Activated CD4-positive, alpha-beta T cell treated with anti-CD3 and anti-CD28 coated beads, Interleukin-2, amount 50 U/mL, for 4 hours (primary cell): ENCODE results near the gene LEP.
"Not testable (repeated sequence)": the region's sequence is repeated elsewhere in the genome, so short reads cannot be mapped to it uniquely, and the experiment has no call there.

Experiments
- DNase-seq, 2 experiments: peaks; one replicate each; pipeline ENCODE4 v3.0.0-alpha.2; 2020

Gene LEP

GRCh38 chr7:128211626-128212025 is 29.5 kb upstream of the LEP start:
- no peak for DNase-seq

DNA sequence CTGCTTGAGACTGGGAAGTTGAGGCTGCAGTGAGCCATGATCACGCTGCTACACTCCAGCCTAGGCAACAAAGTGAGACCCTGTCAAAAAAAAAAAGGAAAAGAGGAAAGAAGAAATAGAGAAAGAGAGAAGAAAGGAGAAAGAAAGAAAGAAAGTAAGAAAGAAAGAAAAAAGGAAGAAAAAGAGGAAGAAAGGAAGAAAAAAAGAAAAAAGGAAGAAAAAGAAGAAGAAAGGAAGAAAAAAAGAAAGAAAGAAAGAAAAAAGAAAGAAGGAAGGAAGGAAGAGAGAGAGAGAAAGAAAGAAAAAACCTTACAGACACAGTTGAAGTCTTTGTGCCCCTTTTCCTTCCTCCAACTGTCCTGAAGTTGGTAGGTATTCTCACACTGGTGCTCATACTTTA is 26.6 kb upstream of the LEP start:
- DNase-seq: no peak

GRCh38 chr7:128215281-128215680 is 25.8 kb upstream of the LEP start:
- DNase-seq: no peak

DNA sequence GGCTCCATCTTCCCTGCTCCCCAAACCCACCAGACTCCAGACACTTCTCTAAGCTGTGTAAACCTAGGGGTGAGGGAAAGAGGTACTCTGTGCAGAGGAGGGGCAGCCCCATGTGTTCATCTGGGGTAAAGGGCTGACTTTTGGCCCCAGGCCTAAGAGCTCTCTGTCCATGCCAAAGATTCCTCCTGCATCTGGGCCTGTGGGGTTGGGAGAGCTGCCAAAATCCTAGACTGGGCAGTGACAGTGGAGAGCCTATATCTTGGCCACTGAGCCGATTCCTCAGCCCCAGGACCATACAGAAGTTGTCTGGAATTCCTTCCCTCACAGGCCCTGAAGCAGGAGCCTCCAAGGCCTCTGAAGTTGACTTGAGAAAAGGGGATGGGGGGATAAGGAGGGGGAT is 25.3 kb upstream of the LEP start:
- no peak for DNase-seq

DNA sequence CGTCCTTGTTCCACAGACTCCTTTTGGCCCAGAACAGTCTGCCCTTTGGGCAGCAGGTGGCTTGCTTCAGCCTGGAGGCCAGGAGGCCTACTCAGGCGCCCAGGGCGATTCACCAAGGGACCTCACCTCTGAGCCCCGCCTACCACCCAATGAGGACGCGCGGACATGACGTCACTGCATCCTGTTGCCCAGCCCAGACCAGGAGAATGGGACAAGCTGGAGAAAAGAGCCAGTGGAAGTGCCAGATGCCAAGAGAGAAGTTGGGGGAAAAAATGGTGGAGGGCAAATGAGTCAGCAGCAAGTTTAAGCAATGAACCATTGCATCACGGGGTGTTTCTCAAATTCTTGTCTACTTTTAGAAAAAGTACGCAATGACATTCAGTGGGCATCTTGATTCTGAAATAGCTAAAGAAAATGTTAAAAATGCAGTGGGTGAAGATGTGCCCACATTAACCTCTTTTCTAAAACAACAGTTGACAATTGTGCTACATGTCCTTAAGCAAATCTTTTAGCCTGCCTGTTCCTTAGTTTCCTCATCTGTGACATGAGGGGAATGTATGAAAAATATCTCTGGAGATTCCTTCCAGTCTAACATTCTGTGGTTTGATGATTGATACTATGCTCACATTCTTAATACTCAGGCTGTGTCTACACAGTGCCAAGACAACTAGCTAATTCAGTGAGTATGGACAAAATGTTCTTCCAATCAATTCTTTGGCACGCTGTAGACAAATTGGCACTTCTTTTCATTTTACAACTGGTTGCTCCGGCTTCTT is 23.9 kb upstream of the LEP start:
- no peak for DNase-seq

- no peak for DNase-seq
These were observed 23.0 kb upstream of the LEP start for GRCh38 chr7:128217967-128218652.

GRCh38 chr7:128219636-128220035 is 21.4 kb upstream of the LEP start:
- DNase-seq: no peak

DNA sequence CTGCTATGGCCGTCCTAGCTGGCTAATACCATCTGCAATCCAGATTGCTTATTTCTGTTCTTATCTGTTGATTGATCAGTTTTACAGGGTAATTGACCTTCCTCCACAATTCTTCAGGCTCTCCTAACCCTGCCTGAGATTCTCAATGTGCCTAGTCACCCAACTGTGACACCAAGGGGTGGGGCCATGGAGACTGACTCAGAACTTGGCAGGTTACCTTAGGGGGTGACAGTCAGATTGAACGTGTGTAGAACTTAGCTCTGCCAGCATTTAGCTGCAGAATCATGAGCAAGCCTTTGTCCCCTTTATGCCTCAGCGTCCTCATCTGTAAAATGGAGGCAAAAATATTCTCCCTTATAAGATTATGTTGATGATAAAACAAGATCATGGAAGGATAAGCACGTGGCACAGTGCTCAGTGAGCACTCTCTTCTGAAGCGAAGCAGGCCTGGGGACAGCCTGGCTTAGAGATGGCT is 19.1 kb upstream of the LEP start:
- no peak for DNase-seq

GRCh38 chr7:128226132-128226980 is 14.7 kb upstream of the LEP start:
- DNase-seq: no peak

DNA sequence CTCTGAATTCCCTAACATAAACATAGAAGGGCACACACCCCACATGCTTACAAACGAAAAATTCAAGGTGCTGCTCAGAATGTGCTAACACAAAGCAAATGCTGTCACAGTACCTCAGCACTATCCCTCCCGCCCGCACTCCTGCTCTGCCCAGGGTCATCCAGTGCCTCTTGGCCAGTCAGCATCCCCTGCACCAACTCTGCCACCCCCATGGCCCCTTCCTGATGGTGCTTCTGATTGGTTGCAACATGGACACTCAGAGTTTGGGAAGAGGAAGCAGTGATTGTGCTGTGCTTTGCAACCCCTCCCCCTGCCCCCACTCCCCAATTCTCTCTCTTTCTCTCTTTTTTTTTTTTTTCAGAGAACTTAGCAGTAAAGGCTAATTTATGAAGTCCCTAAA is 13.8 kb upstream of the LEP start:
- no peak for DNase-seq

DNA sequence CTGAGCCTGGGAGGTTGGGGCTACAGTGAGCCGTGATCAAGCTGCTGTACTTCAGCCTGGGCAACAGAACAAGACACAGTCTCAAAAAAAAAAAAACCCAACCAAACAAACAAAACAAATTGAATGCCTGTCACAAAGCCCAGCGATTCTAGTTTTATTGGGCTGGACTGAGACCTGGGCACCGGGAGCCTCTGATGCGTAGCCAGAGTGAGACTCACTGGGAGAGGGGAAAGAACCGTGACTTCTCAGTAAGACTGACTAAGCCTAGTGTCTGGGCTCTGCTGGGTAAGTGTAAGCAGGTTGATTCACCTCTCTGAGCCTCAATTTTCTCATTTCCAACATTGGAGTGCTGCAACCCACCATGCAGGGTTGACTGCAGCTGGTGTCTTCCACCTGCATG is 10.1 kb upstream of the LEP start:
- no peak for DNase-seq

- no peak for DNase-seq
These were observed 9.4 kb upstream of the LEP start for GRCh38 chr7:128231677-128232076.

- no peak for DNase-seq
These were observed 7.6 kb upstream of the LEP start for GRCh38 chr7:128233471-128233870.

DNA sequence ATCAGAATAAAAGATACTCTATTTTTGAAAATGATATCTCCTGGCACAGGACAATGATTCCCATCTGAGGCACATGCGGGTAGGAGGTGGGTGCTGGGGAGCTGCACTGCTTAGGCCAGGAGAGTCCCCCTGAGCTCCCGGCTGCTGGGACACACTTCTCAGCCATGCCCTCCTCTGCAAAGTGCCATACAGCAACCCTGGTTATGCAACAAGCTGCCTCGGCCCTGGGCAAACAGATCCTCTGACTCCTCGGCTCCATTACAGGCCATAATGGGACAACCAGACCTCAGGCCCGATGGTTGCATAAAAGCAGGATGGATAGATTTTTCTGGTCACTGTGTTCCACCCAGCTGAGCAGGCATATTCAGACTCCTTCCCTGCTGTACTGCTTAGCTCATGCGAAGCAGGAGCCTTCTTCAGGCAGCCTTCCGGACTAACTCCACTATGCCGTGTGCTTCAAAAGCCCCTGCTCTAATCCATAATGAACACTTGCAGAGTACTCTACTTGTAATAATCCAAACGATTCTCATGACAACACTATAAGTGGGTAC is 6.5 kb upstream of the LEP start:
- no peak for DNase-seq

DNA sequence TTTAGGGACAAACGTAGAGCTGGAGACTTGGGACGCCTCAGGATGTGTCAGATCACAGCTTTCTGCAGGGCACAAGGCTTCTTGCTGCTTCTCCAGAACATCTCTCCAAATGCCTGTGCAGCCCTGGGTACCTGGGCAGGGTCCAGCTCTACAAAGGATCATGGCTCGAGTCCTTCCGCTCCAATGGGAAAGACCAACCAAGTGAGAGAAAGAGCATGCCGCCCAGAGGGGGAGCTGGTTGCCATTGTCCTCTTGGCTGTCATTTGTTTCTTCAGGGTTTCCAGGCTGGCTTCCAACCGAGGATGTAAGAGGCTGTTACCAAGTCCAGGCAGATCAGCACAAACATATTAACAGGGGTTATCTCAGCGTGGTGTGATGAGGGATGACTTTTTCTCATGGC is 5.6 kb upstream of the LEP start:
- no peak for DNase-seq

DNA sequence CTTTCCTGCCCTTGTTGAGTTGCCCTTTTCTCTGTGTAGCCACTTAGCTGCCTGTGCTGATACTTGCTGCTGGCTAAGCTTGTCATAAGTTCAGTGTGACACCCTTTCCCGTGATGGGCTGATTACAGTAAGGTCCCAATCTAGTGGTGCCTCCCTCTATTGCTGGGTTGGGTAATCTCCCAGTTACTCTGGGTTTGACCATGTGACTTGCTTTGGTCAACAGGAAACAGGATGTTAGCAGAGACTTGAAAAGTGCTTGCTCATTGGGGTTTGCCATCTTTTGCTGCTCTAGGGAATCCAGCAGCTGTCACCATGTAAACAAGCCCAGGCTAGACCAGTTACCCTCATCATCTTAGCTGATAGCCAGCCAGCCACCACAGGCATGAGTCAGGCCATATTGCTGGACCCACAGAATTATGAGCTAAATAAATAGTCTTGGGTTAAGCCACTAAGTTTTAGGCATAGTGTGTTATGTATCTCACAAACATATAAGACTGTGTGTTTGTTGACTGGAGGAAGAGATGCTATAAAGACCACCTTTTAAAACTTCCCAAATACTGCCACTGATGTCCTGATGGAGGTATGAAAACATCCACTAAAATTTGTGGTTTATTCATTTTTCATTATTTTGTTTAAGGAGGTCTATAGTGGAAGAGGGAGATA is 4.0 kb upstream of the LEP start:
- DNase-seq: no peak

GRCh38 chr7:128239146-128239545 is 1.9 kb upstream of the LEP start:
- not testable (repeated sequence) for DNase-seq

DNA sequence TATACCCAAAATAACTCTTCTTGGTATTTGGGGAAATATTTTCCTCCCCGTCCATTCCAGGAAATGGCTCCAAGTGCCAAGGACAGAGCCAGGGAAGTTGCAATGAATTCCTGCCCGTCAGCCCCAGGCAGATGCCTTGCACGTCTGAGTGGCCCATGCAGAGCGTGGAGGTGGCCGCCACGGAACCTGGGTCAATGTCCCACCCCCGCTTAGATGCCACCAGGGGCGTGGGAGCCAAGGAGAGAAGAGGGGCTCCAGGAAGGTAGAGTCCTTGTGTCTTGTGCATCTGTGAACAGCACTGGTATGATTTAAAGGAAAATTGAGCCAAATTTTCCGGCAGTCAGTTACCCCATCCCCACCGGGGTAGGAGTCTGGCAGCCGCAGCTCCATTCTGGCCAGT is 1.6 kb downstream of the LEP start:
- no peak for DNase-seq

DNA sequence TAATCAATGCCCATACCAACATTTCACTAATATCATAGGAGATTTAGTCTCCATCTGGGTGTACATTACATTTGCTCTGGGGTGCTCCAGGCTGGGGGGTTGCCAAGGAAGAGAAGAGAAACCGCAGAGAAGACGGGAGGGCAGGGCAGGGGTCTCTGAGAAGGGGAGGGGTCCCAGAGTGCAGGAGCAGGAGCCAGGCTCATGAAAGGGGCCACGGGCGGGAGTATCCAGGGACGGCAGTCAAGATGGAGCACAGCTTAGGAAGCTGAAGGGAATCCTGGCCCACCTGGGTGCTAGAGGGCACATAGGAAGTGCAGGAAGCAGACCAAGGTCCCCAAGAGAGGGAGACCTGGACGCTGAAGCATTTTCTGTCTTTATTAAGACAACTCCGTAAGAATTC is 2.2 kb downstream of the LEP start:
- no peak for DNase-seq

DNA sequence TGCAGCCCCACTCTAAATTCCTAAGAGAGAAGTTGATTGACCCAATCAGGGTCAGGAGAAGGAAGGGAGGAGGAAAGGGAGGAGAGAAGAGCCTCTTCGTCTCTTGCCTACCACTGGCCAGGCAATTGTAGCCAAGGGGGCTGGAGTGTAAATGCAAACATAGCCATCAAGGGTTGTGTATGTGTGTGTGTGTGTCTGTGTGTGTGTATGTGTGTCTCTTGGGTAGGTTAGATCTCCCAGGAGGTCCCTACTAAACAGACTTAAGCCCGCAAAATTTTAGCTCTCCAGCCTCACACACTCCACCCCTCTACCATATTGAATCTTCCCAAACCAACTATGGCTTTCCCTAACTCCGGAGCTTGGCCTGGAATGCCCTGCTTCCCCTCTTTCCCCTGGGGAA is 3.8 kb downstream of the LEP start:
- DNase-seq: no peak

DNA sequence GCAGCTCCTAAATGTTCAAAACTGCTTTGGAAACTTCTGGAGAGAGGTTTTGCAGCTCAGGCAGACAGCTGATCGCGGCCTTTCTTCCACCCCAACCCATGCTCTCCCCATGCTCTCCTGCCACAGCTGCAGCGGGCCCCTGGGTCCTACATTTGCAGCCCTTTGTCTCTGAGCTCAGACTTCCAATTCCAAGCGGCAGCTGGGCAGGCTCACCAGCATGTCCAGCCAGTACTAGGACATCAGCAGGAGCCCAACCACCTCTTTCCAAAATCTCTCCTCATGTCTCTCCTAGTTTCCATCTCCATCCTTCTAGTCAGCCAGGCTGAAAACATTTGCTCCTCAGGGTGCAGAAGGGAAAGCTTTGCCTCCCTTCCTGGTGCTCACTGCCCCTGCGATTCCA is 6.0 kb downstream of the LEP start:
- no peak for DNase-seq

- DNase-seq: no peak
These were observed 6.6 kb downstream of the LEP start for GRCh38 chr7:128247640-128248194.

- no peak for DNase-seq
These were observed 10.3 kb downstream of the LEP start for GRCh38 chr7:128251337-128251736.
